Measurements from ENCODE around the gene ATP8A2.
"Not testable (repeated sequence)": the region's sequence is repeated elsewhere in the genome, so short reads cannot be mapped to it uniquely, and the experiment has no call there.

Gene ATP8A2

GRCh38 chr13:25796474-25796873 is 424.7 kb downstream of the ATP8A2 start:
- DNase-seq (ENCODE audit: low read depth, low spot score): no peak

GRCh38 chr13:25798998-25799397 is 427.2 kb downstream of the ATP8A2 start:
- no peak for DNase-seq (ENCODE audit: low read depth, low spot score)

GRCh38 chr13:25800523-25800922 is 428.7 kb downstream of the ATP8A2 start:
- no peak for DNase-seq (ENCODE audit: low read depth, low spot score)

GRCh38 chr13:25802579-25802978 is 430.8 kb downstream of the ATP8A2 start:
- DNase-seq (ENCODE audit: low read depth, low spot score): no peak

GRCh38 chr13:25803641-25804040 is 431.9 kb downstream of the ATP8A2 start:
- DNase-seq (ENCODE audit: low read depth, low spot score): no peak

- no peak for DNase-seq (ENCODE audit: low read depth, low spot score)
Observed at GRCh38 chr13:25806264-25806974, 434.6 kb downstream of the ATP8A2 start.

- no peak for DNase-seq (ENCODE audit: low read depth, low spot score)
Observed at GRCh38 chr13:25807562-25807961, 435.8 kb downstream of the ATP8A2 start.

GRCh38 chr13:25811506-25811905 is 439.7 kb downstream of the ATP8A2 start:
- DNase-seq (ENCODE audit: low read depth, low spot score): no peak

- DNase-seq (ENCODE audit: low read depth, low spot score): no peak
Observed at GRCh38 chr13:25816239-25816638, 444.5 kb downstream of the ATP8A2 start.

GRCh38 chr13:25819856-25820530 is 448.2 kb downstream of the ATP8A2 start:
- no peak for DNase-seq (ENCODE audit: low read depth, low spot score)

- DNase-seq (ENCODE audit: low read depth, low spot score): no peak
Observed at GRCh38 chr13:25821776-25822175, 450.0 kb downstream of the ATP8A2 start.

- not testable (repeated sequence) for DNase-seq (ENCODE audit: low read depth, low spot score)
Observed at GRCh38 chr13:25827221-25827620, 455.4 kb downstream of the ATP8A2 start.

- DNase-seq (ENCODE audit: low read depth, low spot score): no peak
Observed at GRCh38 chr13:25827831-25828465, 456.2 kb downstream of the ATP8A2 start.

GRCh38 chr13:25833761-25834160 is 462.0 kb downstream of the ATP8A2 start:
- no peak for DNase-seq (ENCODE audit: low read depth, low spot score)

GRCh38 chr13:25836574-25837336 is 465.0 kb downstream of the ATP8A2 start:
- no peak for DNase-seq (ENCODE audit: low read depth, low spot score)

GRCh38 chr13:25839371-25839770 is 467.6 kb downstream of the ATP8A2 start:
- DNase-seq (ENCODE audit: low read depth, low spot score): no peak

GRCh38 chr13:25840261-25840660 is 468.5 kb downstream of the ATP8A2 start:
- DNase-seq (ENCODE audit: low read depth, low spot score): no peak

- no peak for DNase-seq (ENCODE audit: low read depth, low spot score)
Observed at GRCh38 chr13:25840931-25841330, 469.2 kb downstream of the ATP8A2 start.

- no peak for DNase-seq (ENCODE audit: low read depth, low spot score)
Observed at GRCh38 chr13:25843692-25844091, 471.9 kb downstream of the ATP8A2 start.

GRCh38 chr13:25844559-25845434 is 473.0 kb downstream of the ATP8A2 start:
- DNase-seq (ENCODE audit: low read depth, low spot score): no peak

Measured in ELF-1 (cell line).